HepG2 (cell line): ENCODE data around the gene QDPR. TPM values are rescaled to one million over a fixed set of nuclear protein-coding genes. Genes with fewer than 3 reads are reported as not detected.

Source experiments
- GABPB1 ChIP-seq: IDR thresholded peaks from 2 replicates; pipeline ENCODE4 v1.6.1; 2016; ENCODE audit warnings: mild to moderate bottlenecking, missing genetic modification reagents, moderate library complexity, missing compliant biosample characterization
- IRF2 ChIP-seq: IDR thresholded peaks from 2 replicates; pipeline ENCODE4 v1.6.1; 2018; ENCODE audit warnings: missing genetic modification reagents, missing compliant biosample characterization
- KDM5A ChIP-seq: fragments of 200-600 bp; sonication (generic); IDR thresholded peaks from 2 replicates; pipeline ENCODE4 v1.7.0; 2018; ENCODE audit warnings: antibody characterized with exemption, mild to moderate bottlenecking, low read length, borderline replicate concordance
- MAZ ChIP-seq, 2 experiments: sonication (generic) in 1 of 2; formaldehyde crosslinking in 1 of 2; IDR thresholded peaks; 2 replicates each; pipeline versions ENCODE4 v1.5.0 to v1.6.1; 2012 to 2020; ENCODE audit warnings: low read depth in 2 of 2, mild to moderate bottlenecking in 2 of 2, borderline replicate concordance in 1 of 2, improper control_type of control experiment in 1 of 2, low read length in 1 of 2, missing genetic modification reagents in 1 of 2, moderate library complexity in 1 of 2
- NCOA2 ChIP-seq: sonication (generic); formaldehyde crosslinking; IDR thresholded peaks from 2 replicates; pipeline ENCODE4 v1.8.0; 2022; ENCODE audit warnings: inconsistent platforms
- NR2F2 ChIP-seq: IDR thresholded peaks from 2 replicates; pipeline ENCODE4 v1.6.1; 2012; ENCODE audit warnings: low read depth, inconsistent platforms, borderline replicate concordance
- ZFY ChIP-seq: sonication (generic); formaldehyde crosslinking; IDR thresholded peaks from 2 replicates; pipeline ENCODE4 v1.4.0; 2020; ENCODE audit warnings: missing genetic modification reagents
- ZIK1 ChIP-seq: sonication (generic); formaldehyde crosslinking; IDR thresholded peaks from 2 replicates; pipeline ENCODE4 v1.5.0; 2020; ENCODE audit warnings: mild to moderate bottlenecking, low read depth, missing genetic modification reagents, borderline replicate concordance
- ZKSCAN1 ChIP-seq: fragments of 150-350 bp; IDR thresholded peaks from 2 replicates; pipeline ENCODE4 v1.6.1; 2014; ENCODE audit warnings: low read length
- ZNF124 ChIP-seq: sonication (generic); formaldehyde crosslinking; IDR thresholded peaks from 2 replicates; pipeline ENCODE4 v1.4.0; 2020; ENCODE audit warnings: missing genetic modification reagents
- ZNF205 ChIP-seq: IDR thresholded peaks from 2 replicates; pipeline ENCODE4 v1.6.1; 2018; ENCODE audit warnings: missing biosample characterization, missing genetic modification reagents
- ZNF235 ChIP-seq: sonication (generic); formaldehyde crosslinking; IDR thresholded peaks from 2 replicates; pipeline ENCODE4 v1.8.1; 2023; ENCODE audit warnings: mild to moderate bottlenecking, missing genetic modification reagents, borderline replicate concordance
- ZNF33A ChIP-seq: sonication (generic); formaldehyde crosslinking; IDR thresholded peaks from 2 replicates; pipeline ENCODE4 v1.5.1; 2020; ENCODE audit warnings: missing genetic modification reagents, mild to moderate bottlenecking, moderate library complexity, borderline replicate concordance
- ZNF614 ChIP-seq: IDR thresholded peaks from 2 replicates; pipeline ENCODE4 v1.6.1; 2018; ENCODE audit warnings: missing biosample characterization, missing genetic modification reagents, inconsistent platforms, borderline replicate concordance
- ZNF792 ChIP-seq: IDR thresholded peaks from 2 replicates; pipeline ENCODE4 v1.6.1; 2016
- ZSCAN25 ChIP-seq: sonication (generic); formaldehyde crosslinking; IDR thresholded peaks from 2 replicates; pipeline ENCODE4 v1.8.0; 2022; ENCODE audit warnings: mild to moderate bottlenecking, missing genetic modification reagents
- polyA plus RNA-seq, 8 experiments: library from polyadenylated mRNA; depleted of rRNA in 3 of 8; stranded (reverse) in 7 of 8; unstranded in 1 of 8; fragments of >200 nt; fragmentation: Illumina TruSeq in 4 of 8; extraction: Trizol in 4 of 8; gene quantifications; 2 replicates each; pipeline versions ENCODE4 v1.2.1 to v1.2.3, GENCODE V29; 2011 to 2016; ENCODE audit warnings: low read depth in 4 of 8, missing spikeins in 1 of 8, mixed read lengths in 1 of 8; ENCODE audit not compliant: insufficient read depth in 1 of 8
- total RNA-seq, 5 experiments: library from RNA; depleted of rRNA; stranded (reverse); fragments of >200 nt; fragmentation: Illumina TruSeq; extraction: Trizol; gene quantifications; 2 replicates each; pipeline ENCODE4 v1.2.3, GENCODE V29; 2016; ENCODE audit warnings: low read depth in 1 of 5
- TF ChIP-seq, protein P1 (sequence below): IDR thresholded peaks from 2 replicates; pipeline ENCODE4 v1.6.1; 2018; ENCODE audit warnings: missing genetic modification reagents
- TF ChIP-seq, protein P2 (sequence below): sonication (generic); formaldehyde crosslinking; IDR thresholded peaks from 2 replicates; pipeline ENCODE4 v1.8.0; 2022; ENCODE audit warnings: mild to moderate bottlenecking, missing genetic modification reagents
- TF ChIP-seq, protein P3 (sequence below): IDR thresholded peaks from 2 replicates; pipeline ENCODE4 v1.6.1; 2016; ENCODE audit warnings: mild to moderate bottlenecking
- TF ChIP-seq, protein P4 (sequence below): sonication (generic); formaldehyde crosslinking; IDR thresholded peaks from 2 replicates; pipeline ENCODE4 v1.4.0; 2020; ENCODE audit warnings: missing genetic modification reagents, borderline replicate concordance
- TF ChIP-seq, protein P5 (sequence below): sonication (generic); formaldehyde crosslinking; IDR thresholded peaks from 2 replicates; pipeline ENCODE4 v1.8.1; 2023; ENCODE audit warnings: mild to moderate bottlenecking, missing genetic modification reagents

QDPR gene
- total and polyA plus RNA-seq, 2 of the 13 experiments (the other 11 are each of a cell fraction or from before 2014, with no cell fraction given) = 9.9 to 95.5 TPM

DNA sequence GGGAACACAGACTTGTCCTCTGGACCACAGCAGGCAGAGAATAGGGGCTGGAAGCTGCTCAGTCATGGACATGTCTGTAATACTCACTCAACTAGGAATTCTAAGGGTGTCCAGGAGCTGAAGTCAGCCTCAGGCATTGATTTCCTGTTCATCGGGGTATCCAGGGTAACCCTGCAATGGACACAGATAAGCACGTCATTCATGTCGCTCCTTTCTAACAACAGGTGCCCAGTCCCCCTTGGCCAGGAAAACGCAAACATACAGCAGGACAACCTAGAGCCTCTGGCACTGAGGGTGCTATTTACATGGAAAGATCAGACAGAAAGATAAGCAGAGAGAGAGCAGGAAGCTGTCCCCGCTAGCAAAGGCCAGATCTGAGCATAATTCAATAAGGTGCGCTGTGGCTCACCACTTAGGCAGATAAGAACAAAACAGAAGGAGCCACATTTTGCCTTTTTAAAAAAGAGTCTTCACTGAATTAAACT is 21.3 kb downstream of the QDPR start (continued):
- TF ChIP-seq, protein P1, sequence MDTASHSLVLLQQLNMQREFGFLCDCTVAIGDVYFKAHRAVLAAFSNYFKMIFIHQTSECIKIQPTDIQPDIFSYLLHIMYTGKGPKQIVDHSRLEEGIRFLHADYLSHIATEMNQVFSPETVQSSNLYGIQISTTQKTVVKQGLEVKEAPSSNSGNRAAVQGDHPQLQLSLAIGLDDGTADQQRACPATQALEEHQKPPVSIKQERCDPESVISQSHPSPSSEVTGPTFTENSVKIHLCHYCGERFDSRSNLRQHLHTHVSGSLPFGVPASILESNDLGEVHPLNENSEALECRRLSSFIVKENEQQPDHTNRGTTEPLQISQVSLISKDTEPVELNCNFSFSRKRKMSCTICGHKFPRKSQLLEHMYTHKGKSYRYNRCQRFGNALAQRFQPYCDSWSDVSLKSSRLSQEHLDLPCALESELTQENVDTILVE = no peak
- TF ChIP-seq, protein P2, sequence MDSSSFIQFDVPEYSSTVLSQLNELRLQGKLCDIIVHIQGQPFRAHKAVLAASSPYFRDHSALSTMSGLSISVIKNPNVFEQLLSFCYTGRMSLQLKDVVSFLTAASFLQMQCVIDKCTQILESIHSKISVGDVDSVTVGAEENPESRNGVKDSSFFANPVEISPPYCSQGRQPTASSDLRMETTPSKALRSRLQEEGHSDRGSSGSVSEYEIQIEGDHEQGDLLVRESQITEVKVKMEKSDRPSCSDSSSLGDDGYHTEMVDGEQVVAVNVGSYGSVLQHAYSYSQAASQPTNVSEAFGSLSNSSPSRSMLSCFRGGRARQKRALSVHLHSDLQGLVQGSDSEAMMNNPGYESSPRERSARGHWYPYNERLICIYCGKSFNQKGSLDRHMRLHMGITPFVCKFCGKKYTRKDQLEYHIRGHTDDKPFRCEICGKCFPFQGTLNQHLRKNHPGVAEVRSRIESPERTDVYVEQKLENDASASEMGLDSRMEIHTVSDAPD (CRISPR knock-in tag) = no peak
- TF ChIP-seq ZNF614 (CRISPR knock-in tag) (peak; percentile 71; the same call in 1 of the 2 replicates), GABPB1 (CRISPR knock-in tag) (no peak; the same call in 1 of the 2 replicates), ZNF792 (CRISPR knock-in tag) (0 out of 2 replicates have a peak, but pooled peaks have one; percentile 27), ZKSCAN1 (no peak), NCOA2 (CRISPR knock-in tag) (peak; percentile 63), IRF2 (CRISPR knock-in tag) (peak; percentile 57; the same call in 1 of the 2 replicates), ZNF235 (CRISPR knock-in tag) (no peak), ZNF33A (no peak), ZIK1 (CRISPR knock-in tag) (no peak), ZNF205 (peak; percentile 54; the same call in 1 of the 2 replicates), MAZ (IDR thresholded peaks at IDR 0.05; ENCODE audit: borderline replicate concordance, low read depth, low read length) (no peak), MAZ (CRISPR knock-in tag; IDR thresholded peaks at IDR 0.05; ENCODE audit: low read depth) (no peak), ZFY (no peak), ZNF124 (no peak), NR2F2 (no peak), ZSCAN25 (CRISPR knock-in tag) (no peak), KDM5A (no peak)
- TF ChIP-seq, protein P3, sequence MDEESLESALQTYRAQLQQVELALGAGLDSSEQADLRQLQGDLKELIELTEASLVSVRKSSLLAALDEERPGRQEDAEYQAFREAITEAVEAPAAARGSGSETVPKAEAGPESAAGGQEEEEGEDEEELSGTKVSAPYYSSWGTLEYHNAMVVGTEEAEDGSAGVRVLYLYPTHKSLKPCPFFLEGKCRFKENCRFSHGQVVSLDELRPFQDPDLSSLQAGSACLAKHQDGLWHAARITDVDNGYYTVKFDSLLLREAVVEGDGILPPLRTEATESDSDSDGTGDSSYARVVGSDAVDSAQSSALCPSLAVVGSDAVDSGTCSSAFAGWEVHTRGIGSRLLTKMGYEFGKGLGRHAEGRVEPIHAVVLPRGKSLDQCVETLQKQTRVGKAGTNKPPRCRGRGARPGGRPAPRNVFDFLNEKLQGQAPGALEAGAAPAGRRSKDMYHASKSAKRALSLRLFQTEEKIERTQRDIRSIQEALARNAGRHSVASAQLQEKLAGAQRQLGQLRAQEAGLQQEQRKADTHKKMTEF = peak; percentile 71
- TF ChIP-seq, protein P4, sequence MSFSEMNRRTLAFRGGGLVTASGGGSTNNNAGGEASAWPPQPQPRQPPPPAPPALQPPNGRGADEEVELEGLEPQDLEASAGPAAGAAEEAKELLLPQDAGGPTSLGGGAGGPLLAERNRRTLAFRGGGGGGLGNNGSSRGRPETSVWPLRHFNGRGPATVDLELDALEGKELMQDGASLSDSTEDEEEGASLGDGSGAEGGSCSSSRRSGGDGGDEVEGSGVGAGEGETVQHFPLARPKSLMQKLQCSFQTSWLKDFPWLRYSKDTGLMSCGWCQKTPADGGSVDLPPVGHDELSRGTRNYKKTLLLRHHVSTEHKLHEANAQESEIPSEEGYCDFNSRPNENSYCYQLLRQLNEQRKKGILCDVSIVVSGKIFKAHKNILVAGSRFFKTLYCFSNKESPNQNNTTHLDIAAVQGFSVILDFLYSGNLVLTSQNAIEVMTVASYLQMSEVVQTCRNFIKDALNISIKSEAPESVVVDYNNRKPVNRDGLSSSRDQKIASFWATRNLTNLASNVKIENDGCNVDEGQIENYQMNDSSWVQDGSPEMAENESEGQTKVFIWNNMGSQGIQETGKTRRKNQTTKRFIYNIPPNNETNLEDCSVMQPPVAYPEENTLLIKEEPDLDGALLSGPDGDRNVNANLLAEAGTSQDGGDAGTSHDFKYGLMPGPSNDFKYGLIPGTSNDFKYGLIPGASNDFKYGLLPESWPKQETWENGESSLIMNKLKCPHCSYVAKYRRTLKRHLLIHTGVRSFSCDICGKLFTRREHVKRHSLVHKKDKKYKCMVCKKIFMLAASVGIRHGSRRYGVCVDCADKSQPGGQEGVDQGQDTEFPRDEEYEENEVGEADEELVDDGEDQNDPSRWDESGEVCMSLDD (CRISPR knock-in tag) = no peak
- TF ChIP-seq, protein P5, sequence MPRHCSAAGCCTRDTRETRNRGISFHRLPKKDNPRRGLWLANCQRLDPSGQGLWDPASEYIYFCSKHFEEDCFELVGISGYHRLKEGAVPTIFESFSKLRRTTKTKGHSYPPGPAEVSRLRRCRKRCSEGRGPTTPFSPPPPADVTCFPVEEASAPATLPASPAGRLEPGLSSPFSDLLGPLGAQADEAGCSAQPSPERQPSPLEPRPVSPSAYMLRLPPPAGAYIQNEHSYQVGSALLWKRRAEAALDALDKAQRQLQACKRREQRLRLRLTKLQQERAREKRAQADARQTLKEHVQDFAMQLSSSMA (CRISPR knock-in tag) = no peak
